ENCODE results near the gene SLC38A3. TPM values are rescaled to one million over a fixed set of nuclear protein-coding genes. Genes with fewer than 3 reads are reported as not detected.
A peak's percentile ranks its signal among the peaks of the same experiment; 100 is the strongest.

Gene SLC38A3
- total and polyA plus RNA-seq, 2 donors (not counting 3 experiments of a cell fraction or from before 2014, with no cell fraction given): 0.60 to 1.1 TPM

- TF ChIP-seq POLR2AphosphoS5 (IDR thresholded peaks at IDR 0.05; ENCODE audit: insufficient read depth, low read depth, low read length) (peak; percentile 15), CTCF (IDR thresholded peaks at IDR 0.05; ENCODE audit: extremely low read depth in 1 of 2, insufficient read depth in 1 of 2, low read depth in 1 of 2, low read length in 2 of 2) (no peak)
- peak overlapping the region; percentile 47 for H3K4me2 ChIP-seq (ENCODE audit: insufficient read depth, low read length)
- intact Hi-C loops (cut with micrococcal nuclease): loop anchor here (2.0 kb wide), 1 partner anchor 57 kb away; the partner anchor contains the start of genes HYAL3 and NAA80
- ChIA-PET POLR2A (no interaction called here), CTCF (interaction anchor here (5.6 kb wide), 1 partner anchor 13 kb away, joined by 54 read pairs; no protein-coding TSS in a partner anchor)
- no peaks in the 10 kb centered on the region for H3K9me3 ChIP-seq (replicated peaks; ENCODE audit: control insufficient read depth, insufficient read depth, low read length)
- H3K36me3 ChIP-seq (ENCODE audit: control insufficient read depth in 2 of 2, extremely low read depth in 1 of 2, insufficient read depth in 2 of 2, low read length in 2 of 2): peaks cover 2 to 19% of the 10 kb centered on the region in 2 experiments
- no peaks in the 10 kb centered on the region for H3K27me3 ChIP-seq (ENCODE audit: control insufficient read depth in 2 of 2, insufficient read depth in 2 of 2, low read length in 2 of 2)
- no TSS peak for BruUV-seq (replicated peaks)
- no peak overlapping the region for H3K9ac ChIP-seq (replicated peaks; ENCODE audit: extremely low read depth, insufficient read depth, low read length)
- H3K9me1 ChIP-seq (replicated peaks; ENCODE audit: control insufficient read depth, extremely low read depth, insufficient read depth, low read length): no peaks in the 10 kb centered on the region
- dilution Hi-C loops (cut with MboI; ENCODE audit: extremely low pct_ligation_motif_present, low sequenced_read_pairs): loop anchor here (5.0 kb wide), 1 partner anchor 60 kb away; no protein-coding TSS in a partner anchor
- H3K4me1 ChIP-seq (ENCODE audit: control insufficient read depth, extremely low read depth, insufficient read depth, low read length): peaks cover 83% of the 10 kb centered on the region
- H3K79me2 ChIP-seq (ENCODE audit: control insufficient read depth, insufficient read depth, low read length): peaks cover 92% of the 10 kb centered on the region
- no peak overlapping the region for H3K4me3 ChIP-seq (replicated peaks in 1 of 3; ENCODE audit: insufficient read depth in 1 of 3, low read depth in 1 of 3, low read length in 3 of 3)
- H2AFZ ChIP-seq (ENCODE audit: low read depth, low read length): no peak overlapping the region
- H4K20me1 ChIP-seq (replicated peaks; ENCODE audit: control insufficient read depth, extremely low read depth, insufficient read depth, low read length): no peaks in the 10 kb centered on the region
- H3K27ac ChIP-seq (ENCODE audit: insufficient read depth, low read depth, low read length): peak overlapping the region; percentile 97
- FAIRE-seq (no peak), DNase-seq (ENCODE audit: low read depth, low spot score) (no peak)
Measured at GRCh38 chr3:50241713-50242380, 36.8 kb downstream of the SLC38A3 start.

GRCh38 chr3:50242381-50242770 lies 37.3 kb downstream of the SLC38A3 start:
- H3K4me1 ChIP-seq (ENCODE audit: control insufficient read depth, extremely low read depth, insufficient read depth, low read length): peaks cover 88% of the 10 kb centered on the region
- intact Hi-C loops (cut with micrococcal nuclease): loop anchor here (2.0 kb wide), 1 partner anchor 56 kb away; the partner anchor contains the start of genes HYAL3 and NAA80
- dilution Hi-C loops (cut with MboI; ENCODE audit: extremely low pct_ligation_motif_present, low sequenced_read_pairs): loop anchor here (5.0 kb wide), 1 partner anchor 60 kb away; no protein-coding TSS in a partner anchor
- no peak overlapping the region for H2AFZ ChIP-seq (ENCODE audit: low read depth, low read length)
- DNase-seq (ENCODE audit: low read depth, low spot score) (no peak), FAIRE-seq (peak; percentile 12)
- peak overlapping the region; percentile 30 for H3K9ac ChIP-seq (replicated peaks; ENCODE audit: extremely low read depth, insufficient read depth, low read length)
- peaks cover 92% of the 10 kb centered on the region for H3K79me2 ChIP-seq (ENCODE audit: control insufficient read depth, insufficient read depth, low read length)
- peak overlapping the region in 1 of 3 experiments; percentile 11 for H3K4me3 ChIP-seq (replicated peaks in 1 of 3; ENCODE audit: insufficient read depth in 1 of 3, low read depth in 1 of 3, low read length in 3 of 3)
- H3K9me1 ChIP-seq (replicated peaks; ENCODE audit: control insufficient read depth, extremely low read depth, insufficient read depth, low read length): no peaks in the 10 kb centered on the region
- no peaks in the 10 kb centered on the region for H3K9me3 ChIP-seq (replicated peaks; ENCODE audit: control insufficient read depth, insufficient read depth, low read length)
- peaks cover 6 to 22% of the 10 kb centered on the region in 2 experiments for H3K36me3 ChIP-seq (ENCODE audit: control insufficient read depth in 2 of 2, extremely low read depth in 1 of 2, insufficient read depth in 2 of 2, low read length in 2 of 2)
- ChIA-PET CTCF (interaction anchor here (0.6 to 5.6 kb wide), 10 partner anchors 9 to 105 kb away, joined by 3 to 54 read pairs (median 4); no protein-coding TSS in a partner anchor), POLR2A (interaction anchor here (1.3 to 1.5 kb wide), 2 partner anchors 9 to 18 kb away, joined by 4 to 11 read pairs; no protein-coding TSS in a partner anchor)
- TF ChIP-seq GATA2 (IDR thresholded peaks at IDR 0.05; ENCODE audit: insufficient read depth, insufficient read length, low read depth, low read length): no peak
- TF ChIP-seq EZH2 (IDR thresholded peaks at IDR 0.05; ENCODE audit: borderline replicate concordance, low read depth, low read length, severe bottlenecking): no peak
- TF ChIP-seq FOS (IDR thresholded peaks at IDR 0.05; ENCODE audit: borderline replicate concordance, insufficient read depth, low read length): no peak
- TF ChIP-seq POLR2AphosphoS5 (IDR thresholded peaks at IDR 0.05; ENCODE audit: insufficient read depth, low read depth, low read length): no peak
- TF ChIP-seq MYC (IDR thresholded peaks at IDR 0.05; ENCODE audit: low read depth, low read length): no peak
- no peak for TF ChIP-seq CTCF (IDR thresholded peaks at IDR 0.05; ENCODE audit: extremely low read depth in 1 of 2, insufficient read depth in 1 of 2, low read depth in 1 of 2, low read length in 2 of 2)
- no peak for TF ChIP-seq JUN (IDR thresholded peaks at IDR 0.05; ENCODE audit: borderline replicate concordance, insufficient read depth, insufficient read length, low read depth)
- no peak for TF ChIP-seq MAX (IDR thresholded peaks at IDR 0.05; ENCODE audit: insufficient read depth, insufficient read length)
- TF ChIP-seq POLR2A (IDR thresholded peaks at IDR 0.05; ENCODE audit: low read depth, low read length): no peak
- no peaks in the 10 kb centered on the region for H3K27me3 ChIP-seq (ENCODE audit: control insufficient read depth in 2 of 2, insufficient read depth in 2 of 2, low read length in 2 of 2)
- peak overlapping the region; percentile 97 for H3K27ac ChIP-seq (ENCODE audit: insufficient read depth, low read depth, low read length)
- H4K20me1 ChIP-seq (replicated peaks; ENCODE audit: control insufficient read depth, extremely low read depth, insufficient read depth, low read length): no peaks in the 10 kb centered on the region
- peak overlapping the region; percentile 47 for H3K4me2 ChIP-seq (ENCODE audit: insufficient read depth, low read length)
- BruUV-seq (replicated peaks): no TSS peak
